ENCODE results near the gene ADAMTSL1.

ADAMTSL1 gene

DNA sequence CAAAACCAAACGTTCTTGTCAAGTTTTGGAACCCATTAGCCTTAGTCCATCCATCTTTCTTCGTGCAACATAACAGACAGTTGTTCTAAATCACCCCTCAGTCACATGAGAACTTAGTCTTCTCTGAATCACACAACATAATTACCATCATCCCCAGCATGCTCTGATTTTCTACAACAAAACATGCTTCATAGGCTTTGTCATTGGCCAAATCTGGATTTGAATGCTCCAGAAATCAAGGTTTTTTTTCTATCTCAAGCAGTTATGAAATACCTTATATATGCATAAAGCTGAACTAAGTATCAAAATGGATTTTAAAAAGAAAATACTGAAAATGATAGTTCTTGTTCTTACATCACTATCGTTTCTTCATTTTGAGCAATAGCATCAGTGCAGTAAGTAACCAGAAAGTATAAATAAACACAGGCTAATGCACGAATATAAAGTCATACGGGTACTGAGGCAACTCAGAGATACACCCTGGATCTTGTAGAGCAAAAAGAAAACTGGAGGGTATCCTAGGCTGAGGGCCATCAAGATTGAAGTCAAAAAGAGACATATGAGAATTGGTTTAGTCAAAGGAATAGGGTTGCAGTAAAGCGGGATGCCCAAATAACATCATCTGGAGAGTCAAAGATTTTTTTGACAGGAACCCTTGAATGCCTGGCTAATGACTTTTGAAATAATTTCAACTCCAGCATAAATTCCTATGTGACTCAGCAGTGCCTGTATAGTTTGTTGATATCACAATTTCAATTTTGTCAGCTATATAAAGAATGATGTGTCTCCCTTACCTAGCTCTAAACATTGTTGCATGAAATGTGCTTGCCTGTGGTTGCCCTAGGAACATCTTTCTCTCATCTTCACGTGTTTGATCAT is 164.7 kb downstream of the ADAMTSL1 start:
- TF ChIP-seq, protein P1, sequence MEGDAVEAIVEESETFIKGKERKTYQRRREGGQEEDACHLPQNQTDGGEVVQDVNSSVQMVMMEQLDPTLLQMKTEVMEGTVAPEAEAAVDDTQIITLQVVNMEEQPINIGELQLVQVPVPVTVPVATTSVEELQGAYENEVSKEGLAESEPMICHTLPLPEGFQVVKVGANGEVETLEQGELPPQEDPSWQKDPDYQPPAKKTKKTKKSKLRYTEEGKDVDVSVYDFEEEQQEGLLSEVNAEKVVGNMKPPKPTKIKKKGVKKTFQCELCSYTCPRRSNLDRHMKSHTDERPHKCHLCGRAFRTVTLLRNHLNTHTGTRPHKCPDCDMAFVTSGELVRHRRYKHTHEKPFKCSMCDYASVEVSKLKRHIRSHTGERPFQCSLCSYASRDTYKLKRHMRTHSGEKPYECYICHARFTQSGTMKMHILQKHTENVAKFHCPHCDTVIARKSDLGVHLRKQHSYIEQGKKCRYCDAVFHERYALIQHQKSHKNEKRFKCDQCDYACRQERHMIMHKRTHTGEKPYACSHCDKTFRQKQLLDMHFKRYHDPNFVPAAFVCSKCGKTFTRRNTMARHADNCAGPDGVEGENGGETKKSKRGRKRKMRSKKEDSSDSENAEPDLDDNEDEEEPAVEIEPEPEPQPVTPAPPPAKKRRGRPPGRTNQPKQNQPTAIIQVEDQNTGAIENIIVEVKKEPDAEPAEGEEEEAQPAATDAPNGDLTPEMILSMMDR (IDR thresholded peaks at IDR 0.05; ENCODE audit: borderline replicate concordance, control extremely low read depth, extremely low read depth, insufficient read depth, missing control alignments): no peak
- in situ Hi-C loops (cut with MboI; ENCODE audit: low sequenced_read_pairs, unreplicated experiment): no loop called here
- no peak for DNase-seq (ENCODE audit: low spot score)

DNA sequence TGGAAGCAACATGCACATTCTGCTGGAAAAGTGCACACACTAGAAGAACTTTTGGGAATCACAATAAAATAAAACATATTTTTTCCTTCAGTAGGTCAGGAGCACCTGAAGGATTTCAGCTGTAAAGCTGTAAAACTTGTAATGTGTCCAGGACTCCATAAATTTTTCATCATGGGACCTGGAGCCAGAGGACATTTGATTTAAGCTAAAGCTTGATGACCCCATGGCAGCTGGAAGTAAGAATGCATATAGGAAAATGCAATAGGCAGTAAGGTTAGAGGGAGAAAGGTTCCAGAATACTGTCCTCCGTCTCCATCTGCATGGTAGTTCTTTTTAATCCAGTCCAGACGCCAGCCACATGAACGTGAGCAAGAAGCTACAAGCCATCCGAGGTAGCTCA is 166.0 kb downstream of the ADAMTSL1 start:
- in situ Hi-C loops (cut with MboI; ENCODE audit: low sequenced_read_pairs, unreplicated experiment): no loop called here
- TF ChIP-seq, protein P1 (IDR thresholded peaks at IDR 0.05; ENCODE audit: borderline replicate concordance, control extremely low read depth, extremely low read depth, insufficient read depth, missing control alignments): no peak

DNA sequence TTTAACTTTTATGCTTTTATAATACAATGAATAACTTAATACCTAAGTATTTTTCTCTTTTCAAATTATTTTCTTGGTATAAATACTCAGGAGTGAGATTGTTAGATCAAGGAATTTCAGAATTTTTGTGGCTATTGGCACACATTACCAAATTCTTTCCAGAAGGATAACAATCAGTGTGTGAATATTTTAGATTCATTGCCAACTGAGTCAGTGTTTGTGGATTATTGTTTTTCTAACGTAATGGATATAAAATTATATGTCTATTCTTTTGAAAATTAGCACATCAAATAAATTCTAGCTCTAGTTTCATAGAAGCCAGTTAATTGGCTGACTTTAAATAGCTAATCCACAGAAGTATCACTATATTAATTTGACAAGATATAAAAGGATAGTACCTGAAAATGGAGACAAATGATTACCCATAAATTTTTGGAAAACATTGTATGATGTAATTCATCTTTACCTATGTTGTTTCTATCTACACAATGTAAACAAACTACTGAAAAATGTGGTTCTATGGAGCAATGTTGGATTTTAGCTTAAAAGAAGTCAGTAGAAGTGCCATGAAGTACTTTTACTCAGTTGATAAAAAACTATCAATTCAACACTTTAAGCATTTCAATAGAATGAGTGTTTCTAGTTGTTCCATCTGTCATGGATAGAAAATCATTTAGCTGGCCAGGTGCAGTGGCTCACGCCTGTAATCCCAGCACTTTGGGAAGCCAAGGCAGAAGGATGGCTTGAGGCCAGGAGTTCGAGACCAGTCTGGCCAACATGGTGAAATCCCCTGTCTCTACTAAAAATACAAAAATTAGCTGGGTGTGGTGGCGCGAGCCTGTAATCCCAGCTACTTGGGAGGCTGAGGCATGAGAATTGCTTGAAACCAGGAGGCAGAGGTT is 185.1 kb downstream of the ADAMTSL1 start:
- no peak for DNase-seq (ENCODE audit: low spot score)
- in situ Hi-C loops (cut with MboI; ENCODE audit: low sequenced_read_pairs, unreplicated experiment): no loop called here
- TF ChIP-seq, protein P1 (IDR thresholded peaks at IDR 0.05; ENCODE audit: borderline replicate concordance, control extremely low read depth, extremely low read depth, insufficient read depth, missing control alignments): no peak

More for the DNA sequence above, 166.0 kb downstream of the ADAMTSL1 start:
- DNase-seq (ENCODE audit: low spot score): no peak

DNA sequence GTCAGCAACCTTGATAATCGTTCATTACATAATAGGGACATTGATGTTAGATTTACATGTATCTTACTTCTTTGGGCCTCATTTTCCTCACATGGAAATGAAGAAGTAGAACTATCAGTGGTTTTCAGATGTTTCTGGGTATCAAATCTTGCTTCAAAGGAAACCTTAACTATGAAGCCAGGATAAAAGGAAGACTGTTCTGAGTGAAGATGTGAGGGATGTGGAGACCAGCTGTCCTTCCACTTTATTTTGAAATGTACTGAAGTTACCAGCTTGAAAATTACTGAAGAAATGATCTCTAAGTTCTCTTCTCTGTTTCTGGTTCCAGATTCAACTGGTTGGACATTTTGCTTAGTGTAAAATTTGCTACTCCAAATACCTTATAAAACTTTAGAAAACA is 186.0 kb downstream of the ADAMTSL1 start:
- no peak for DNase-seq (ENCODE audit: low spot score)
- in situ Hi-C loops (cut with MboI; ENCODE audit: low sequenced_read_pairs, unreplicated experiment): no loop called here
- TF ChIP-seq, protein P1 (IDR thresholded peaks at IDR 0.05; ENCODE audit: borderline replicate concordance, control extremely low read depth, extremely low read depth, insufficient read depth, missing control alignments): no peak

DNA sequence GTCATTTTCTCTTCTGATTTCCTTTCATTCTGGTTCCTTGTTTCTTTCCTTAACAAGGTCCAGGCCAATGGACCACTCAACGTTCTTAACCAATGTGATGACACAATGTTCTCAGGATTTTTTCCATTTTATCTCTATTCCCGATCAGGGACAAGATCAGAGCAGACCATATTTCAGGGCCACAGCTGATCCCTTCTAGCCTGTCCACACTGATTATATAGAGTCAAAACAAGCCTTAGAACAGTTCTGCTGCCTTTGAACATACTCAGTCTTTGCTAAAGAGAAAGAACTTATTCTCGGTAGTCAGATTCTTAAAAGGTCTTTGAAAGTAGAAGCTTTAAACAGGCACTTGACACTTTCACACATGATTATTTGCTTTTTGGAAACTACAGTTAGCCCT is 188.4 kb downstream of the ADAMTSL1 start:
- TF ChIP-seq, protein P1 (IDR thresholded peaks at IDR 0.05; ENCODE audit: borderline replicate concordance, control extremely low read depth, extremely low read depth, insufficient read depth, missing control alignments): no peak
- in situ Hi-C loops (cut with MboI; ENCODE audit: low sequenced_read_pairs, unreplicated experiment): no loop called here
- DNase-seq (ENCODE audit: low spot score): no peak

DNA sequence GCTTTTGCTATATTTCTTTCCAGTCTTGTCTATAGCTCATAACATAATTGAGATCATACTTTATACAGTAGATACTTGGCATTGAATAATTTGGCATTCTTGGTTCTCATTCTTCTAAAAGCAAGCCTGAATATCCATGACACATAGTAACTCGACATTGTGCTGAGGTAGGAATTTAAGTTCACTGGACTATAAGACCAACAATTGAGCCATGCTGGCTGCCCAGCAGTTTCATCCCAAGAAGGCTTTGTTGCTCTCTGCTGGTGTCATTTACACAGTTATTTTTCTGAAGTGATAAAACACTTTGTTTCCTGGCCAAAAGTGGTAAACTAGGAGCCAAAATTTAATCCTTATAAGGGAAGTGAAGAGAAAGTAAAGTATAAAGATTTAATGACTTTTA is 192.0 kb downstream of the ADAMTSL1 start:
- TF ChIP-seq, protein P1 (IDR thresholded peaks at IDR 0.05; ENCODE audit: borderline replicate concordance, control extremely low read depth, extremely low read depth, insufficient read depth, missing control alignments): no peak
- DNase-seq (ENCODE audit: low spot score): no peak
- in situ Hi-C loops (cut with MboI; ENCODE audit: low sequenced_read_pairs, unreplicated experiment): no loop called here
